Activated CD4-positive, alpha-beta T cell treated with anti-CD3 and anti-CD28 coated beads for 1 hour (primary cell): Measurements from ENCODE around the gene ITFG2.
"Not testable (repeated sequence)": the region's sequence is repeated elsewhere in the genome, so short reads cannot be mapped to it uniquely, and the experiment has no call there.

ENCODE experiments used
- DNase-seq: peaks from one replicate; pipeline ENCODE4 v3.0.0-alpha.2; 2020

ITFG2 gene

DNA sequence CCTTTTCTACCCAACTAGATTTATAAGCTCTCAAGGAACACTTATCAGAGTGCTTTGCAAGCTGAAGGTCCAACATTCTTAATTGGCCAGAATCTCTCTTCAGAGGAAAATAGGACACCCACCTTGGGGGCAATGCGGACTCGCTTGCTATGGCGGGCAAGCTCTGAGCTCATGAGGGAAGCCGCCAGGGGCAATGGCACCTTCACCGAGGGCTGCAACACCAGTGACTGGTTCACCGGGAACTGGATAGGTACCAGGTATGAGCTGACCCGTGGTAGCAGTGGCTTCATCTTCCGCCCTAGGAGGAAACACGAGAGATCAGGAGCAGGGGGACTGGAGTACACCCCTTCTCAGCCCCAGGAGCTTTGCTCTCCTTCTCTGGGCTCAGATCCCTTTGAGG is 51.7 kb downstream of the ITFG2 start:
- DNase-seq = no peak

DNA sequence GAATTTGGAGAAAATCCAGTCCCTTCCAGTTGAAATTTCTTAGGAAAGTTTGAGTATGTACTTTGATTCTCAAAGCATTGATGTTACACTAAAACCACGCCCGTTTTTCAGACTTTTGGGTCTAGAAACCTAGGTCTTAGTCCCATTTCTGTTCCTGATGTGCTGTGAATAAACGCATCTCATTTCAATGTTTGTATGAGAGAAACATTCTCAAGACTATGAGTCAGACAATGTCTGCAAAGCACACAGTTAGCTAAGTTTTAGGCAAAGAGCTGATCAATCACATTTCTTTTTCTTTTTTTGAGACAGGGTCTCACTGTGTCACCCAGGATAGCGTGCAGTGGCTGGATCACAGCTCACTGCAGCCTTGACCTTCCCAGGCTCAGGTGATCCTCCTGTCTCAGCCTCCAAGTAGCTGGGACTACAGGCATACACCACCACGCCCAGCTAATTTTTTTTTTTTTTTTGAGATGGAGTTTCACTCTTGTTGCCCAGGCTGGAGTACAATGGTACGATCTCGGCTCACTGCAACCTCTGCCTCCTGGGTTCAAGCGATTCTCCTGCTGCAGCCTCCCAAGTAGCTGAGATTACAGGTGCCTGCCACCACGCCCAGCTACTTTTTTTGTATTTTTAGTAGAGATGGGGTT is 56.6 kb downstream of the ITFG2 start:
- DNase-seq = not testable (repeated sequence)
